SK-N-SH treated with all-trans-retinoic acid at 6 μM for 48 hours (cell line): ENCODE measurements around the gene PPP1R12A.

ENCODE experiments used
- CREB5 ChIP-seq: fragments of 250-450 bp; sonication (Bioruptor Pico); IDR thresholded peaks from 2 replicates; pipeline ENCODE4 v1.5.1; 2020; ENCODE audit warnings: low read depth, mild to moderate bottlenecking, moderate library complexity
- ISL1 ChIP-seq: fragments of 250-450 bp; sonication (Bioruptor Pico); IDR thresholded peaks from 2 replicates; pipeline ENCODE4 v2.1.2; 2022; ENCODE audit warnings: mild to moderate bottlenecking, moderate library complexity
- ZFP3 ChIP-seq: fragments of 250-450 bp; sonication (Bioruptor Pico); IDR thresholded peaks from 2 replicates; pipeline ENCODE4 v1.5.0; 2020; ENCODE audit warnings: mild to moderate bottlenecking, moderate library complexity
- ZNF8 ChIP-seq: fragments of 450-650 bp; formaldehyde crosslinking; IDR thresholded peaks from 2 replicates; pipeline ENCODE4 v1.5.0; 2020; ENCODE audit warnings: mild to moderate bottlenecking, moderate library complexity

GRCh38 chr12:79983986-79984620 is 49.2 kb upstream of the PPP1R12A start:
- TF ChIP-seq ZFP3: no peak
- TF ChIP-seq ISL1 (CRISPR knock-in tag): no peak
- TF ChIP-seq CREB5 (CRISPR knock-in tag): no peak
- TF ChIP-seq ZNF8 (CRISPR knock-in tag): no peak
